Breast epithelium (tissue), 4 donors: ENCODE measurements around the gene ADORA1. TPM values are rescaled to one million over a fixed set of nuclear protein-coding genes. Genes with fewer than 3 reads are reported as not detected.

ENCODE experiments used
- DNase-seq, 2 donors: peaks; one replicate each; pipeline ENCODE4 v3.0.0-alpha.2; 2019; ENCODE audit warnings: low spot score in 2 of 2
- H3K27ac ChIP-seq, 2 donors: fragments of 200-600 bp; sonication (generic) in 1 of 2; one replicate each; pipeline ENCODE4 v1.5.1; 2016 to 2019; ENCODE audit warnings: mild to moderate bottlenecking in 1 of 2
- H3K27me3 ChIP-seq, 2 donors: fragments of 200-600 bp; sonication (generic) in 1 of 2; one replicate each; pipeline versions ENCODE4 v1.5.1 to v1.6.0; 2017 to 2019; ENCODE audit warnings: control low read depth in 1 of 2, mild to moderate bottlenecking in 1 of 2
- H3K36me3 ChIP-seq: fragments of 200-600 bp; one replicate; pipeline ENCODE4 v1.5.1; 2019
- H3K4me1 ChIP-seq, 2 donors: fragments of 200-600 bp; sonication (generic); one replicate each; pipeline ENCODE4 v1.5.1; 2016 to 2019; ENCODE audit warnings: control low read depth in 1 of 2
- H3K4me3 ChIP-seq, 3 donors: fragments of 200-600 bp; sonication (generic); 1 replicate in 2 of 3; 2 replicates in 1 of 3; pipeline ENCODE4 v1.5.1; 2016 to 2019; ENCODE audit warnings: mild to moderate bottlenecking in 3 of 3, moderate library complexity in 2 of 3
- H3K9me3 ChIP-seq, 2 donors: fragments of 200-600 bp; sonication (generic) in 1 of 2; one replicate each; pipeline ENCODE4 v1.5.1; 2016 to 2019; ENCODE audit warnings: control low read depth in 1 of 2
- CTCF ChIP-seq, 3 donors: fragments of 450-650 bp; IDR thresholded peaks; one replicate each; pipeline ENCODE4 v1.5.1; 2016 to 2017; ENCODE audit warnings: antibody characterized with exemption in 3 of 3, mild to moderate bottlenecking in 3 of 3, moderate library complexity in 3 of 3
- POLR2A ChIP-seq: fragments of 450-650 bp; IDR thresholded peaks from one replicate; pipeline ENCODE4 v1.6.1; 2016; ENCODE audit warnings: antibody characterized with exemption, mild to moderate bottlenecking, moderate library complexity
- POLR2AphosphoS5 ChIP-seq, 3 donors: sonication (generic); formaldehyde crosslinking; IDR thresholded peaks; one replicate each; pipeline ENCODE4 v1.6.1; 2017; ENCODE audit warnings: antibody characterized with exemption in 3 of 3
- intact Hi-C: fragments of 100-400 bp; cut with DNase I; formaldehyde crosslinking; loops from one replicate; pipeline ENCODE4 v1.15.1; 2023; ENCODE audit warnings: low total_unique reads
- total RNA-seq, 3 donors: library from RNA; depleted of rRNA; stranded (reverse); fragments of >200 nt; gene quantifications; one replicate each; pipeline ENCODE4 v1.1.0, GENCODE V29; 2016

Gene ADORA1
- total RNA-seq, 3 donors from 2014 or later = 0.64 to 14.5 (median 5.2) TPM

GRCh38 chr1:203139976-203140475 lies 12.5 kb downstream of the ADORA1 start:
- Histone ChIP-seq H3K36me3 (no peaks in the 10 kb centered on the region), H3K9me3 (no peaks in the 10 kb centered on the region), H3K4me3 (no peak overlapping the region), H3K27me3 (no peaks in the 10 kb centered on the region), H3K27ac (no peak overlapping the region), H3K4me1 (no peaks in the 10 kb centered on the region)
- no peak for DNase-seq
- intact Hi-C loops = no loop called here
- TF ChIP-seq CTCF (IDR thresholded peaks at IDR 0.05) (no peak), POLR2A (no peak), POLR2AphosphoS5 (IDR thresholded peaks at IDR 0.05) (no peak)

- Histone ChIP-seq H3K27ac (no peak overlapping the region), H3K4me3 (no peak overlapping the region), H3K9me3 (no peaks in the 10 kb centered on the region), H3K36me3 (no peaks in the 10 kb centered on the region), H3K27me3 (no peaks in the 10 kb centered on the region), H3K4me1 (no peaks in the 10 kb centered on the region)
- intact Hi-C loops = no loop called here
- TF ChIP-seq POLR2AphosphoS5 (IDR thresholded peaks at IDR 0.05) (no peak), CTCF (IDR thresholded peaks at IDR 0.05) (no peak), POLR2A (no peak)
- no peak for DNase-seq
These were observed 13.4 kb downstream of the ADORA1 start for GRCh38 chr1:203140743-203141520.

- DNase-seq = no peak
- Histone ChIP-seq H3K4me1 (peaks cover 0 to 5% of the 10 kb centered on the region in 2 donors), H3K36me3 (no peaks in the 10 kb centered on the region), H3K4me3 (no peak overlapping the region), H3K27me3 (no peaks in the 10 kb centered on the region), H3K9me3 (no peaks in the 10 kb centered on the region), H3K27ac (peak overlapping the region in 1 of 2 donors; percentile 67)
- intact Hi-C loops = no loop called here
- no peak for TF ChIP-seq POLR2A
- no peak for TF ChIP-seq CTCF (IDR thresholded peaks at IDR 0.05)
- no peak for TF ChIP-seq POLR2AphosphoS5 (IDR thresholded peaks at IDR 0.05)
These were observed 14.6 kb downstream of the ADORA1 start for GRCh38 chr1:203142124-203142523.

GRCh38 chr1:203142684-203143408 lies 15.3 kb downstream of the ADORA1 start:
- H3K4me3 ChIP-seq = no peak overlapping the region
- no peaks in the 10 kb centered on the region for H3K9me3 ChIP-seq
- intact Hi-C loops = no loop called here
- no peak for TF ChIP-seq POLR2A
- TF ChIP-seq CTCF (IDR thresholded peaks at IDR 0.05) = no peak
- TF ChIP-seq POLR2AphosphoS5 (IDR thresholded peaks at IDR 0.05) = no peak
- no peaks in the 10 kb centered on the region for H3K27me3 ChIP-seq
- no peak for DNase-seq
- peak overlapping the region; percentile 40 to 67 for H3K27ac ChIP-seq
- peaks cover 0 to 5% of the 10 kb centered on the region in 2 donors for H3K4me1 ChIP-seq
- H3K36me3 ChIP-seq = no peaks in the 10 kb centered on the region

- H3K4me3 ChIP-seq = no peak overlapping the region
- DNase-seq = no peak
These were observed 16.1 kb downstream of the ADORA1 start for GRCh38 chr1:203143641-203144040.

More at GRCh38 chr1:203143641-203144040, 16.1 kb downstream of the ADORA1 start:
- TF ChIP-seq POLR2AphosphoS5 (IDR thresholded peaks at IDR 0.05) (no peak), CTCF (IDR thresholded peaks at IDR 0.05) (no peak), POLR2A (no peak)
- intact Hi-C loops = no loop called here
- no peaks in the 10 kb centered on the region for H3K27me3 ChIP-seq
- H3K27ac ChIP-seq = peak overlapping the region in 1 of 2 donors; percentile 67
- H3K36me3 ChIP-seq = no peaks in the 10 kb centered on the region
- H3K9me3 ChIP-seq = no peaks in the 10 kb centered on the region
- H3K4me1 ChIP-seq = peaks cover 0 to 5% of the 10 kb centered on the region in 2 donors
